HepG2 (cell line): ENCODE measurements around the gene KRTAP5-6.

Experiments used
- CREB1 ChIP-seq, 2 experiments: fragments of 450-650 bp in 1 of 2; IDR thresholded peaks; 2 replicates each; pipeline ENCODE4 v1.6.1; 2016 to 2017; ENCODE audit warnings: control low read depth in 1 of 2, mild to moderate bottlenecking in 1 of 2, missing compliant biosample characterization in 1 of 2, missing genetic modification characterization in 1 of 2
- POLR2A ChIP-seq, 2 experiments: IDR thresholded peaks; 2 replicates each; pipeline ENCODE4 v1.6.1; 2011; ENCODE audit warnings: low read depth in 2 of 2, low read length in 2 of 2, mild to moderate bottlenecking in 1 of 2, moderate library complexity in 1 of 2; ENCODE audit not compliant: insufficient read depth in 1 of 2
- WIZ ChIP-seq: sonication (generic); formaldehyde crosslinking; IDR thresholded peaks from 2 replicates; pipeline ENCODE4 v1.5.1; 2020; ENCODE audit warnings: mild to moderate bottlenecking, missing genetic modification reagents
- YY1 ChIP-seq: IDR thresholded peaks from 2 replicates; pipeline ENCODE4 v1.6.1; 2011; ENCODE audit warnings: low read length, low read depth, moderate library complexity, mild to moderate bottlenecking; ENCODE audit not compliant: insufficient read depth, insufficient replicate concordance
- ZNF792 ChIP-seq: IDR thresholded peaks from 2 replicates; pipeline ENCODE4 v1.6.1; 2016

GRCh38 chr11:1729692-1730011, 32.7 kb downstream of the KRTAP5-6 start:
- TF ChIP-seq WIZ (CRISPR knock-in tag) (no peak), YY1 (no peak), POLR2A (IDR thresholded peaks at IDR 0.05; ENCODE audit: insufficient read depth in 1 of 2, low read depth in 2 of 2, low read length in 2 of 2) (no peak), ZNF792 (CRISPR knock-in tag) (no peak), CREB1 (IDR thresholded peaks at IDR 0.05) (no peak), CREB1 (CRISPR knock-in tag; IDR thresholded peaks at IDR 0.05) (no peak)
